CD8-positive, alpha-beta memory T cell (primary cell): ENCODE results near the gene ATOH8. TPM values are rescaled to one million over a fixed set of nuclear protein-coding genes. Genes with fewer than 3 reads are reported as not detected.
A peak's percentile ranks its signal among the peaks of the same experiment; 100 is the strongest.

ENCODE experiments used
- CTCF ChIA-PET: fragments of 350-600 bp; sonication (Branson Sonifier 250); formaldehyde crosslinking; loops from one replicate; lab custom pipeline; 2021; ENCODE audit warnings: antibody characterized with exemption; lab: Charles Lee
- POLR2A ChIA-PET: fragments of 350-600 bp; sonication (Branson Sonifier 250); formaldehyde crosslinking; loops from one replicate; lab custom pipeline; 2021; ENCODE audit warnings: antibody characterized with exemption; lab: Charles Lee
- DNase-seq, 5 donors: peaks; one replicate each; pipeline versions ENCODE4 v3.0.0 to v3.0.0-alpha.2; 2020 to 2022; ENCODE audit warnings: mixed read lengths in 1 of 5
- H3K27ac ChIP-seq: one replicate; pipeline ENCODE4 v1.7.0; 2013; ENCODE audit warnings: low read depth, mild to moderate bottlenecking, low read length, moderate library complexity
- H3K27me3 ChIP-seq: 2 replicates; pipeline ENCODE4 v1.7.0; 2013; ENCODE audit warnings: low read length, mild to moderate bottlenecking; ENCODE audit not compliant: insufficient read depth, poor library complexity, severe bottlenecking
- H3K36me3 ChIP-seq: 2 replicates; pipeline ENCODE4 v1.7.0; 2013; ENCODE audit warnings: mild to moderate bottlenecking, low read length, moderate library complexity; ENCODE audit not compliant: insufficient read depth
- H3K4me1 ChIP-seq: 2 replicates; pipeline ENCODE4 v1.7.0; 2013; ENCODE audit warnings: mild to moderate bottlenecking, low read length, moderate library complexity; ENCODE audit not compliant: insufficient read depth
- H3K4me3 ChIP-seq: 2 replicates; pipeline ENCODE4 v1.7.0; 2013; ENCODE audit warnings: mild to moderate bottlenecking, low read length
- H3K9me3 ChIP-seq: 2 replicates; pipeline ENCODE4 v1.7.0; 2013; ENCODE audit warnings: mild to moderate bottlenecking, low read length
- H3K27ac Mint-ChIP-seq, 8 donors: one replicate each; pipeline ENCODE4 v1.8.0; 2020 to 2021; ENCODE audit warnings: mixed read lengths in 8 of 8, mild to moderate bottlenecking in 6 of 8, inconsistent platforms in 3 of 8, moderate library complexity in 3 of 8
- H3K27me3 Mint-ChIP-seq, 2 donors: one replicate each; pipeline ENCODE4 v1.8.0; 2020 to 2021; ENCODE audit warnings: mixed read lengths in 2 of 2, mild to moderate bottlenecking in 1 of 2, moderate library complexity in 1 of 2
- H3K36me3 Mint-ChIP-seq, 3 donors: one replicate each; pipeline ENCODE4 v1.8.0; 2020 to 2021; ENCODE audit warnings: mixed read lengths in 3 of 3, inconsistent platforms in 1 of 3, mild to moderate bottlenecking in 1 of 3
- H3K4me1 Mint-ChIP-seq, 3 donors: one replicate each; pipeline ENCODE4 v1.8.0; 2020 to 2021; ENCODE audit warnings: mixed read lengths in 3 of 3, inconsistent platforms in 1 of 3, mild to moderate bottlenecking in 1 of 3
- H3K4me3 Mint-ChIP-seq, 7 donors: one replicate each; pipeline ENCODE4 v1.8.0; 2020 to 2021; ENCODE audit warnings: mixed read lengths in 7 of 7, mild to moderate bottlenecking in 6 of 7, moderate library complexity in 4 of 7, inconsistent platforms in 2 of 7
- H3K9me3 Mint-ChIP-seq, 5 donors: one replicate each; pipeline ENCODE4 v1.8.0; 2020 to 2022; ENCODE audit warnings: mixed read lengths in 5 of 5, mild to moderate bottlenecking in 3 of 5, moderate library complexity in 2 of 5, inconsistent platforms in 1 of 5
- polyA plus RNA-seq: library from polyadenylated mRNA; unstranded; fragments of 300-500 nt; fragmentation: Illumina TruSeq; gene quantifications from one replicate; pipeline ENCODE4 v1.2.3, GENCODE V29; 2021
- total RNA-seq, 2 experiments: library from RNA; stranded (reverse); gene quantifications; one replicate each; pipeline ENCODE4 v1.2.3, GENCODE V29; 2021

The ATOH8 gene
- total and polyA plus RNA-seq, 3 experiments from 2014 or later = not detected

DNA sequence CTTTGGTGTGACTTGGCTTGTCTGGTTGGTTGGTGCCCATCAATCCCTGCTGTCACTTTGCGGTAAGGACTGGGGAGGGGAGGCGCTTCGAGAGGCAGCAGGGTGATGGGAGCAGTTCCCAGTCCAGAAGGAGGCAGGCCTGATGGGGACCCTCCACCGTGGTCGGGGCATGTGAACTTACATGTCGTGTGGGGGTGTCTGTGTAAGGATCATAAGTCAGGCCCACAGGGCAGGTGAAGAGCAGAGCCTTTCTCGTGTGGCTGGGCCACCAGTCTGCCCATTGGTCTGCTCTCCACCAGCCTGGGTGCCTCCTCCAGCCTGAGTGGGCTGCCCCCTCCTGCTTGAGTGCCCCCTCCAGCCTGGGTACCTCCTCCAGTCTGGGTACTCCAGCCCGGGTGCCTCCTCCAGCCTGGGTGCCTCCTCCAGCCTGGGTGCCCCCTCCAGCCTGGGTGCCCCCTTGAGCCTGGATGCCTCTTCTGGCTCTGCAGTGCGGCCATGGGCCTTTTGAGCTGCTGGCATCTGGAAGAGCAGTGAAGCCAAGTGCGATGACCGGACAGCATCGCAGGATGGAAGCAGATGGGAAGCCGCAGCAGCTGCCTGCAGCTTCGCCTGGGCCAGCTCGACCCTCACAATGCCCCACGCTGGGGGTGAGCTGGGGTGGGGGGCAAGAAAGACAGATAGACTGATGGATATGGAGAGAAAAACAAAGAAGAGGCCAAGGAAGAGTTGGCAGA is 25.0 kb downstream of the ATOH8 start:
- no peak overlapping the region for H3K4me3 Mint-ChIP-seq
- POLR2A ChIA-PET = interaction anchor here (0.7 kb wide), 1 partner anchor 8 kb away, joined by 3 read pairs; no protein-coding TSS in a partner anchor
- peaks cover 0 to 2% (median 0%) of the 10 kb centered on the region in 5 donors for H3K9me3 Mint-ChIP-seq
- Histone ChIP-seq H3K27ac (no peak overlapping the region), H3K9me3 (no peaks in the 10 kb centered on the region), H3K36me3 (no peaks in the 10 kb centered on the region), H3K4me3 (no peak overlapping the region), H3K4me1 (no peaks in the 10 kb centered on the region), H3K27me3 (no peaks in the 10 kb centered on the region)
- no peak for DNase-seq
- no peak overlapping the region for H3K27ac Mint-ChIP-seq
- H3K36me3 Mint-ChIP-seq = no peaks in the 10 kb centered on the region
- CTCF ChIA-PET = no interaction called here
- peaks cover 0 to 5% (median 0%) of the 10 kb centered on the region in 3 donors for H3K4me1 Mint-ChIP-seq
- peaks cover 6 to 22% of the 10 kb centered on the region in 2 donors for H3K27me3 Mint-ChIP-seq

DNA sequence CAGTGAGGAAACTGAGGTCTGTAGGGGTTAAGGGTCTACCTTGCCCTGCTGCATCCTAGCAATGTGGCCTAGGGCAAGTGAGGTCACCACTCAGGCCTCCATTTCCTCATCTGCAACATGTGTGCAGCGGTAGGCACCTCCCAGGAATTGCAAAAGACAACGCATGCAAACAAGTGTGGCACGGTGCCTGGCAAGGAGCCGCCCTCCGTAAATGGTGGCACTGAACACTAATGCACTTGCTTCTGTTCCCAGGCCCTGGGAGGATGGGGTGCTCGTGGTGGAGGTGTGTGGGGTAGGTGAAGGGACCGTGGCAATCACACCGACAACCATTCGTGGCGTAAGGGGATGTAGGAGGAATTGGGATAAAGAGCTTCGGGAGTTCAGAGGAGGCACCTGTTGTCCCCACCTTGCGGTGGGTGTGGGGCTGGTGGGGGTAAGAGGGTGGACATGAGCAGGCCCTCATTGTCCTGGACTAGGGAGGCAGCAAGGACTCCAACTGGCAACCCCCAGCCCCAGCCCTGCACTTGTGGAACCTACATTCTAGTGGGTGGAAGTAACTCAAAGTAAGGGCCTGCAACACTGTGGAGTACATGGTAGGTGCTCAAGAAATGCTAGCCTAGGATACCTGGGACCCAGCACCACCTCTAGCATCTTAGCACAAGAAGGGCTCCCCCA is 26.0 kb downstream of the ATOH8 start:
- Mint-ChIP-seq H3K9me3 (peaks cover 0 to 2% (median 0%) of the 10 kb centered on the region in 5 donors), H3K4me3 (no peak overlapping the region), H3K27me3 (peaks cover 3 to 16% of the 10 kb centered on the region in 2 donors), H3K4me1 (peaks cover 0 to 5% (median 0%) of the 10 kb centered on the region in 3 donors), H3K36me3 (no peaks in the 10 kb centered on the region), H3K27ac (no peak overlapping the region)
- Histone ChIP-seq H3K27ac (no peak overlapping the region), H3K27me3 (no peaks in the 10 kb centered on the region), H3K4me3 (no peak overlapping the region), H3K36me3 (no peaks in the 10 kb centered on the region), H3K9me3 (no peaks in the 10 kb centered on the region), H3K4me1 (no peaks in the 10 kb centered on the region)
- CTCF ChIA-PET = interaction anchor here (1.0 kb wide), 1 partner anchor 47 kb away, joined by 3 read pairs; no protein-coding TSS in a partner anchor
- POLR2A ChIA-PET = interaction anchor here (0.7 kb wide), 1 partner anchor 7 kb away, joined by 3 read pairs; no protein-coding TSS in a partner anchor
- DNase-seq = no peak

DNA sequence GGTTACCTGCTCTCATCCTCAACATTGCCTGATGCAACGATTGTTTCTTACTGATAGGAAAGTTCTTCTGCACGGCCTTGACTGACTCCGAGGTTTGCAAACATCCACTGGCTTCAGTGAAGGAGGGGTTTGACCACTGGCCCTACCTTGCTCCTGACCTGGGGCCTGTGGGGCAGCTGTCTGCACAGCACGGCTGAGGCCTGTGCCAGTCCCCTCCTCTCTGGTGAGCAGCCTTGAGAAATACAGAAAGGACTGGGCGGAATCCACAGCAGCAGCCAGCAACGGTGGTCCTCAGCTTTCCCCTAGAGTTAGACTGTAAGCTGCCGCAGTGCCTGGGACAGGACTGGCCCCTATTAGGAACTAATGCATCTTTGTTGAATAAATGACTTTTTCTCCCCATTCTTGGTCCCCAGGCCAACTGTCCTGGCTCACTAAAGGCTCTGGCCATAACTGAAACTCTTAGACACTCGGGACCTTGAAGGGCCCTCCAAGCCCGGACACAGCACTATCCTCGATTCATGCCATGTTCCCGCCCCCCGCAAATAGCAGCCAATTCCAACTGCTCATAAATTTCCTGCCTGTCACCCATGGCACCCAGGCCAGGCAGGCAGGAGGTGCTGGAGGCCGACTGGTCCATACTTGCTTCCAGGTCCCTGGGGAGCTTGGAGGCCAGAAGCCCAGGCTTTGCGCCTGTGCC is 26.7 kb downstream of the ATOH8 start:
- POLR2A ChIA-PET = no interaction called here
- no peaks in the 10 kb centered on the region for H3K36me3 ChIP-seq
- H3K4me1 Mint-ChIP-seq = peaks cover under 1 to 5% (median under 1%) of the 10 kb centered on the region in 3 donors
- DNase-seq = no peak
- H3K9me3 ChIP-seq = no peaks in the 10 kb centered on the region
- H3K4me1 ChIP-seq = no peaks in the 10 kb centered on the region
- CTCF ChIA-PET = interaction anchor here (1.0 kb wide), 1 partner anchor 47 kb away, joined by 3 read pairs; no protein-coding TSS in a partner anchor
- no peak overlapping the region for H3K27ac ChIP-seq
- peaks cover 3 to 16% of the 10 kb centered on the region in 2 donors for H3K27me3 Mint-ChIP-seq
- H3K4me3 ChIP-seq = no peak overlapping the region
- H3K27ac Mint-ChIP-seq = no peak overlapping the region
- H3K4me3 Mint-ChIP-seq = no peak overlapping the region
- H3K9me3 Mint-ChIP-seq = peaks cover 0 to 2% (median 0%) of the 10 kb centered on the region in 5 donors
- no peaks in the 10 kb centered on the region for H3K36me3 Mint-ChIP-seq
- H3K27me3 ChIP-seq = no peaks in the 10 kb centered on the region

DNA sequence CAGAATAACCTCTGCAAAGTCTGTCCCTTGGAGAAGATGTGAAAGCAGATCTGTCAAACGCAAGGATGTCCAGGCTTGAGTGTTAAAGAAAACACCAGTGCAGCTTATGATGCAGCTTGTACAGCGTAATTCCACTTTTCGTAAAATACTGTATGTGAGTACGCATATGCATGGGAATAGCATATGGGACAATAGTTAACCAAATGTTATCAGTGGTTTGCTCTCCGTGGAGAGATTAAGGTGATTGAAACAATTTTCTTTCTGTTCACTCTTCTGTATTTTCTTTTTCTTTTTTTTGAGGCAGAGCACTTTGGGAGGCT is 27.2 kb downstream of the ATOH8 start:
- no peak for DNase-seq
- Histone ChIP-seq H3K4me1 (no peaks in the 10 kb centered on the region), H3K27me3 (no peaks in the 10 kb centered on the region), H3K36me3 (no peaks in the 10 kb centered on the region), H3K27ac (no peak overlapping the region), H3K4me3 (no peak overlapping the region), H3K9me3 (no peaks in the 10 kb centered on the region)
- Mint-ChIP-seq H3K4me3 (no peak overlapping the region), H3K4me1 (peaks cover under 1 to 3% (median 2%) of the 10 kb centered on the region in 3 donors), H3K27me3 (peaks cover 0 to 18% of the 10 kb centered on the region in 2 donors), H3K9me3 (no peaks in the 10 kb centered on the region), H3K27ac (peak overlapping the region in 1 of 8 donors; percentile 13), H3K36me3 (no peaks in the 10 kb centered on the region)
- CTCF ChIA-PET = interaction anchor here (1.0 kb wide), 1 partner anchor 46 kb away, joined by 3 read pairs; no protein-coding TSS in a partner anchor
- POLR2A ChIA-PET = no interaction called here

DNA sequence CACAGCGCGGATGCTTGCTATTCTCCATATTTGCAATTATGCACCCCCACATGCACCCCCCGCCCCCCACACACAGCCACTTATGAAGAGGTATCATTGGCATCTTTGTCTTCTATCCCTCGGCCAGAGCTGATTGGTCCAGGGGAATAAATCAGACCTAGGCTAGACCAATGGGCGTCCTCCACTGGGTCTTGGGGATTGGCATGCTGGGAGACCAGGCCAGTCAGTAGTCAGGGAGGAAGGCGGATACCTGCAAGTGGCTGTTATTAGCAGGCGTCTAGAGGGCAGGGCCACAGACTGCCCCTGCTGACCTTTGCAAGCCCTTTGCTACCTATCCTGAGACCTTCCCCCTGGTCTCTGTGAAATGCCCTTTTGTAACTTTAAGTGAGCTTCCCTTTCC is 30.0 kb downstream of the ATOH8 start:
- Histone ChIP-seq H3K36me3 (no peaks in the 10 kb centered on the region), H3K4me1 (no peaks in the 10 kb centered on the region), H3K9me3 (no peaks in the 10 kb centered on the region), H3K27me3 (no peaks in the 10 kb centered on the region), H3K27ac (no peak overlapping the region), H3K4me3 (no peak overlapping the region)
- Mint-ChIP-seq H3K9me3 (no peaks in the 10 kb centered on the region), H3K36me3 (no peaks in the 10 kb centered on the region), H3K27ac (peak overlapping the region in 1 of 8 donors; percentile 34), H3K4me3 (no peak overlapping the region), H3K27me3 (peaks cover 1 to 3% of the 10 kb centered on the region in 2 donors), H3K4me1 (peaks cover 0 to 3% (median 2%) of the 10 kb centered on the region in 3 donors)
- no peak for DNase-seq
- CTCF ChIA-PET = no interaction called here
- POLR2A ChIA-PET = no interaction called here

DNA sequence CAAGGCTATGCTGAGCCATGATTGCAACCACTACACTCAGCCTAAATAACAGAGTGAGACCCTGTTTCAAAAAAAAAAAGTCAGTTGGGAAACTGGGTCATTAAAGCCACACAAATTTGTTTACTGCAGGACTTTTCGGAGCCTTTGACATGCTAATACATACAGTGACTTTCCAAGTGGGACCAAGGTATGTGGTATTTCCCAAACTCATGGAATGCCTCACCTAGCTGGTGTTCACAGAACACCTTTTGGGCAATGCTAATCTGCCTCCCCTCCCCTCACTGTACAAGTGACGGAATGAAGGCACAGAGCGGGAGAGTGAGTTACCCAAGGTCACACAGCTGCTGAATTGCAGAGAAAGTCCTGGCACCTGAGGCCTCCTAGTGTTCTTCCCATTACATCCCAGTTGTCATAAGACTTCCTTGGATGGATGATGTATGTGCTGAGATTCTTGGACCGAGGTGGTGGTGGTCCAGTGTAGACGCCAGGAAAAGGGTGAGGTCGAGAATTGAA is 30.7 kb downstream of the ATOH8 start:
- ChIA-PET POLR2A (no interaction called here), CTCF (no interaction called here)
- no peaks in the 10 kb centered on the region for H3K4me1 ChIP-seq

DNA sequence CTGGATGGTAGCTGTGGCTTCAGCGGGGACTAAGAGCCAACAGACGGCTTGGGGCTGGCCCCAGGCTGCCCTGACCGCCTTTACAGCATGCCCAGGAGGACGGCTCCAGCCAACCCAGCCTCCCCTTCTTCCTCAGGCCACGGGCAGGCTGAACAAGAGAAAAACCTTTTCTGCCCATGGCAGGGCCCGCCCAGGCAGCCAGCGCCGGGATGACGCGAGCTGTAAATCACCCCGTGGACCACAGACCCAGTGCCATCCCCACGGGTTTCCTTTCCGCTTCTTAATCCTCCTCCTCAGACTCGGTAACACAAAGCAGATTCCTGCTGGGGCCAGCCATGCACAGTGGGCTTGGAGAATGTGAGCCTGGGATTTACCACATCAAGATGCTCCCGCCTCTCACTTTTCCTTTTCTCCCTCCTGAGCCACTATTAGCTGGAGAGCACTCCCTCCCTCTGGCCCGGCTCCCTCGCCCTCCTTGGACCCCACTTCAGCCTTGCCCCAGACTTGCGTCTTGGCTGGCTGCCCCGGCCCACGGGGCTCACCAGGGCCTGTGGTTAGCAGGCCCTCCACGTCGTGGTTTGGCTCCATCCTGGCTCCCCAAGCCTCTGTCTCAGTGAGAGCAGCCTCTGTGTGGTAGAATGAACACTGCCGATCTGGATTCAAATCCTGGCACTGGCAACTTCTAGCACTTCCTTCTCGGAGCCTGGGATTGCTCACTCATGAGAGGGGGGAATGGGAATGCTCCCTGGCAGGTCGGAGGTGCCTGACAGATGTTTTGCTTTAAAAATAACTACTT is 31.4 kb downstream of the ATOH8 start:
- peaks cover 0 to 3% (median 2%) of the 10 kb centered on the region in 3 donors for H3K4me1 Mint-ChIP-seq
- no peak overlapping the region for H3K4me3 ChIP-seq
- peak overlapping the region in 1 of 7 donors; percentile 29 for H3K4me3 Mint-ChIP-seq
- ChIA-PET POLR2A (no interaction called here), CTCF (no interaction called here)
- peaks cover 0 to 1% (median 0%) of the 10 kb centered on the region in 3 donors for H3K36me3 Mint-ChIP-seq
- no peaks in the 10 kb centered on the region for H3K27me3 ChIP-seq
- peak in 1 of 5 donors; percentile 26 for DNase-seq
- no peaks in the 10 kb centered on the region for H3K9me3 ChIP-seq
- H3K36me3 ChIP-seq = no peaks in the 10 kb centered on the region
- no peaks in the 10 kb centered on the region for H3K4me1 ChIP-seq
- H3K27ac ChIP-seq = no peak overlapping the region
- peaks cover 1 to 3% of the 10 kb centered on the region in 2 donors for H3K27me3 Mint-ChIP-seq
- H3K27ac Mint-ChIP-seq = peak overlapping the region in 3 of 8 donors; percentile 50 to 59 (median 54)
- no peaks in the 10 kb centered on the region for H3K9me3 Mint-ChIP-seq

More for the DNA sequence above, 30.7 kb downstream of the ATOH8 start:
- Mint-ChIP-seq H3K36me3 (no peaks in the 10 kb centered on the region), H3K27ac (no peak overlapping the region), H3K9me3 (no peaks in the 10 kb centered on the region), H3K4me1 (peaks cover 0 to 3% (median 2%) of the 10 kb centered on the region in 3 donors), H3K4me3 (no peak overlapping the region), H3K27me3 (peaks cover 1 to 3% of the 10 kb centered on the region in 2 donors)
- no peak for DNase-seq
- no peak overlapping the region for H3K27ac ChIP-seq
- no peaks in the 10 kb centered on the region for H3K36me3 ChIP-seq
- no peaks in the 10 kb centered on the region for H3K27me3 ChIP-seq
- H3K9me3 ChIP-seq = no peaks in the 10 kb centered on the region
- no peak overlapping the region for H3K4me3 ChIP-seq
